ENCODE data around the gene MAGEB2. TPM values are rescaled to one million over a fixed set of nuclear protein-coding genes. Genes with fewer than 3 reads are reported as not detected.

MAGEB2 gene
- total and polyA plus RNA-seq, 11 donors, result not detected

DNA sequence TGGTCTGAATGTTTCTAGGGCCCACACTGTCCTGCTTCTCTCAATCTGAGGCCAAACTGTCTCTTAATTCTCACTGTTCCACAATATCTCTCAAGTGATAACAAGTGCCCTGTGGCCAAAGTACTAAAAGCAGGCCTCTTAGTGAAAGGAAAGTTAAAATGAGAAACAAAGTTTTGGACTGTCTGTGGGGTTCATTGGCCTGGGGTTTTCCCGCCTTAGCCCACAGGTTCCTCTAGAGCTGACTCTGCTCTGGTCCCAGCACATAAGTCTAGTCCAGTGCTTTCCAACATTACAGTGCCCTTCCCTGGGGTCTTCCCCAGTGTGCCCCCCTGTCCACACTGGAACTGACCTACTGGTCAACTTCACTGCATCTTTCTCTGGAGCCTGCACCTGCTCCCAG is 37.9 kb downstream of the MAGEB2 start:
- Histone ChIP-seq H3K4me1 (no peaks in the 10 kb centered on the region), H3K4me3 (no peak overlapping the region), H3K27ac (no peak overlapping the region), H3K27me3 (no peaks in the 10 kb centered on the region), H3K9me3 (no peaks in the 10 kb centered on the region), H3K36me3 (no peaks in the 10 kb centered on the region)
- no peak for DNase-seq
- intact Hi-C loops (cut with DNase I), result no loop called here
- 71 to 96% (median 87%) methylated on average over 1 of the region's 1 CpG for WGBS, 4 donors
- TF ChIP-seq POLR2A (IDR thresholded peaks at IDR 0.05), result no peak
- TF ChIP-seq, protein P1, sequence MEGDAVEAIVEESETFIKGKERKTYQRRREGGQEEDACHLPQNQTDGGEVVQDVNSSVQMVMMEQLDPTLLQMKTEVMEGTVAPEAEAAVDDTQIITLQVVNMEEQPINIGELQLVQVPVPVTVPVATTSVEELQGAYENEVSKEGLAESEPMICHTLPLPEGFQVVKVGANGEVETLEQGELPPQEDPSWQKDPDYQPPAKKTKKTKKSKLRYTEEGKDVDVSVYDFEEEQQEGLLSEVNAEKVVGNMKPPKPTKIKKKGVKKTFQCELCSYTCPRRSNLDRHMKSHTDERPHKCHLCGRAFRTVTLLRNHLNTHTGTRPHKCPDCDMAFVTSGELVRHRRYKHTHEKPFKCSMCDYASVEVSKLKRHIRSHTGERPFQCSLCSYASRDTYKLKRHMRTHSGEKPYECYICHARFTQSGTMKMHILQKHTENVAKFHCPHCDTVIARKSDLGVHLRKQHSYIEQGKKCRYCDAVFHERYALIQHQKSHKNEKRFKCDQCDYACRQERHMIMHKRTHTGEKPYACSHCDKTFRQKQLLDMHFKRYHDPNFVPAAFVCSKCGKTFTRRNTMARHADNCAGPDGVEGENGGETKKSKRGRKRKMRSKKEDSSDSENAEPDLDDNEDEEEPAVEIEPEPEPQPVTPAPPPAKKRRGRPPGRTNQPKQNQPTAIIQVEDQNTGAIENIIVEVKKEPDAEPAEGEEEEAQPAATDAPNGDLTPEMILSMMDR (IDR thresholded peaks at IDR 0.05), result no peak
- ATAC-seq, result no peak

DNA sequence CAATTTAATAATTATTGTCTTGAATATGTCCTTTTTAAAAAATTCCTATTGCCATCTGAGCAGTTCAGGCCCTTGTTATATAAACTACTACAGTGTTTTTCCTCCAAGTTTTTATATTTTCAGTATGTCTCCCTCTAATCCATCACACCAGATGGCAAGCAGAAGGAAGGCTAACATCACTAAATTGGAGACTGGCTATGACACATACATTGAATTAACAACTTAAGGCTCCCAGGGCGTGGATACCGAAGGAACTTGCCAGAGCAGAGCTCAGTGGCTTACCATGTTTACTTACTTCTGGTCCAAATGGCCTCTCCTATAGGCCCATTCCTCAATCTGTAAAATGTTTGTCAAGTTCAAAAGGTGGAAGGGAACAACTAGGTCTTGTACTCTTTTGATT is 44.6 kb downstream of the MAGEB2 start:
- ATAC-seq, result no peak
- Histone ChIP-seq H3K27ac (no peak overlapping the region), H3K27me3 (peaks cover 0 to 5% (median 0%) of the 10 kb centered on the region in 9 donors), H3K9me3 (no peaks in the 10 kb centered on the region), H3K36me3 (no peaks in the 10 kb centered on the region), H3K4me1 (no peaks in the 10 kb centered on the region), H3K4me3 (no peak overlapping the region)
- WGBS, 4 donors, result 67 to 84% (median 74%) methylated on average over 2 of the region's 2 CpGs
- TF ChIP-seq, protein P1 (IDR thresholded peaks at IDR 0.05), result no peak
- no peak for TF ChIP-seq POLR2A (IDR thresholded peaks at IDR 0.05)
- intact Hi-C loops (cut with DNase I), result no loop called here
- no peak for DNase-seq

DNA sequence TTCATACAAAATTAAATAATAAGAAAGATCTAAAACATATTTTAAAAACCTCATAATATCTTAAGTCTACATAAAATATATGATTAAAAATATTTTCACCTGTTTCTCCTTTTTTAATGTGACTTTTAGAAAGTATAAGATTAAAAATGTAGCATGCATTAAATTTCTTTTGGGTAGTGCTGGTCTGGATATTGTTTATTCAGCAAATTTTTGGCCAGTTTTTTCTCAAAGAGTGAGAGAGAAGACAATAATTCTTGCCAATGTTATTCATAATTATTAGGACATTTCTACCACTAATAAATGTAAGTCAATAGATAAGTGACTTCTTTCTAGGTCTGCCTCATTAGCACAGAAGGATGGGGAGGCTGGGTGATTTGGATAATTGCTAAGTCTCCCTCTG is 45.6 kb downstream of the MAGEB2 start:
- H3K36me3 ChIP-seq, result no peaks in the 10 kb centered on the region
- peaks cover 0 to 10% (median 0%) of the 10 kb centered on the region in 9 donors for H3K27me3 ChIP-seq
- TF ChIP-seq POLR2A (IDR thresholded peaks at IDR 0.05), result no peak
- TF ChIP-seq, protein P1 (IDR thresholded peaks at IDR 0.05), result no peak
- ATAC-seq, result no peak
- DNase-seq, result no peak
- no peak overlapping the region for H3K4me3 ChIP-seq
- no peaks in the 10 kb centered on the region for H3K9me3 ChIP-seq
- H3K27ac ChIP-seq, result no peak overlapping the region
- H3K4me1 ChIP-seq, result no peaks in the 10 kb centered on the region
- intact Hi-C loops (cut with DNase I), result no loop called here

DNA sequence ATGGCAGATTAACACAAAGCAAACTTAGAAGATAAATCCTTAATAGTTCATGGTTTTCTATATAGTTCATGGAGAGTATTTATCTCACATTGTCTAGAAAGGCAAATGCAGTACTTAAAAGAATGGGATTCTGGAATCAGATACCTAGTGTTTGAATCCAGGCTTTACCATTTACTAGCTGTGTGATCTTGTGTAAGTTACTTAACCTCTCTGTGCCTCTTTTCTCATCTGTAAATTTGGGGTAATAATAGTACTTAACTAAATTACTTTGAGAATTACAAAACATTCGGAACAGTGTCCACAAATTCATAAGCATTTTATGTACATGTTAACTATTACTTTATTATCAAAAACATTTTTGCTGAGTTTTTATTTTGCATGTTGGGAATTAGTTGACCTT is 47.4 kb downstream of the MAGEB2 start:
- Histone ChIP-seq H3K36me3 (no peaks in the 10 kb centered on the region), H3K4me3 (no peak overlapping the region), H3K27ac (no peak overlapping the region), H3K27me3 (peaks cover 0 to 15% (median 0%) of the 10 kb centered on the region in 9 donors), H3K9me3 (no peaks in the 10 kb centered on the region), H3K4me1 (no peaks in the 10 kb centered on the region)
- WGBS, 4 donors, result 53 to 90% (median 72%) methylated on average over 1 of the region's 1 CpG
- no peak for ATAC-seq
- no peak for DNase-seq
- intact Hi-C loops (cut with DNase I), result no loop called here
- TF ChIP-seq POLR2A (IDR thresholded peaks at IDR 0.05), result no peak
- TF ChIP-seq, protein P1 (IDR thresholded peaks at IDR 0.05), result no peak

Other genes starting within 250 kb of the MAGEB2 start
- gene MAGEB3, start 15.1 kb downstream of the MAGEB2 start, total RNA-seq, result not detected
- gene MAGEB3, start 15.1 kb downstream of the MAGEB2 start, polyA plus RNA-seq, result not detected
- gene MAGEB4, start 26.4 kb downstream of the MAGEB2 start, total RNA-seq, result not detected
- not detected for gene MAGEB4, start 26.4 kb downstream of the MAGEB2 start, polyA plus RNA-seq
- gene MAGEB1, start 31.6 kb downstream of the MAGEB2 start, total RNA-seq, result not detected
- gene MAGEB1, start 31.6 kb downstream of the MAGEB2 start, polyA plus RNA-seq, result not detected
- not detected for gene NR0B1, start 93.8 kb downstream of the MAGEB2 start, total RNA-seq
- gene NR0B1, start 93.8 kb downstream of the MAGEB2 start, polyA plus RNA-seq, result under 1 TPM in 1 of 2 donors, not detected in 1; 0.11 TPM